Smooth muscle cell (in vitro differentiated cells): Measurements from ENCODE around the gene FANCC. TPM values are rescaled to one million over a fixed set of nuclear protein-coding genes. Genes with fewer than 3 reads are reported as not detected.

ENCODE experiments used
- DNase-seq: peaks from one replicate; lab custom pipeline; 2025; ENCODE audit not compliant: unreplicated experiment; lab: John Stamatoyannopoulos, UW
- H2AFZ ChIP-seq: fragments of 200-600 bp; sonication (generic); 2 replicates; pipeline ENCODE4 v1.6.0; 2016; ENCODE audit warnings: antibody characterized with exemption, low read depth, mild to moderate bottlenecking
- H3F3A ChIP-seq: fragments of 200-600 bp; sonication (generic); 2 replicates; pipeline ENCODE4 v1.6.0; 2017; ENCODE audit warnings: antibody characterized with exemption, low read depth
- H3K27ac ChIP-seq: fragments of 200-600 bp; sonication (generic); 2 replicates; pipeline ENCODE4 v1.5.1; 2016; ENCODE audit warnings: low read depth, mild to moderate bottlenecking
- H3K27me3 ChIP-seq: fragments of 200-600 bp; sonication (generic); 2 replicates; pipeline ENCODE4 v1.6.1; 2016; ENCODE audit warnings: low read depth, mild to moderate bottlenecking
- H3K36me3 ChIP-seq: fragments of 200-600 bp; sonication (generic); 2 replicates; pipeline ENCODE4 v1.5.1; 2016; ENCODE audit warnings: low read depth
- H3K4me1 ChIP-seq: fragments of 200-600 bp; sonication (generic); 2 replicates; pipeline ENCODE4 v1.5.1; 2016; ENCODE audit warnings: low read depth
- H3K4me2 ChIP-seq: fragments of 200-600 bp; sonication (generic); 2 replicates; pipeline ENCODE4 v1.6.0; 2016; ENCODE audit warnings: mild to moderate bottlenecking
- H3K4me3 ChIP-seq: fragments of 200-600 bp; sonication (generic); 2 replicates; pipeline ENCODE4 v1.5.1; 2016; ENCODE audit warnings: mild to moderate bottlenecking
- H3K79me2 ChIP-seq: fragments of 200-600 bp; sonication (generic); 2 replicates; pipeline ENCODE4 v1.6.0; 2016; ENCODE audit warnings: low read depth, mild to moderate bottlenecking
- H3K9ac ChIP-seq: fragments of 200-600 bp; sonication (generic); 2 replicates; pipeline ENCODE4 v1.6.0; 2016; ENCODE audit warnings: low read depth
- H3K9me3 ChIP-seq: fragments of 200-600 bp; sonication (generic); replicated peaks from 2 replicates; pipeline ENCODE4 v1.5.1; 2016; ENCODE audit warnings: low read depth
- H4K20me1 ChIP-seq: fragments of 200-600 bp; sonication (generic); 2 replicates; pipeline ENCODE4 v1.6.0; 2016; ENCODE audit warnings: low read depth
- CTCF ChIP-seq: fragments of 200-600 bp; sonication (generic); IDR thresholded peaks from 2 replicates; pipeline ENCODE4 v1.5.1; 2017; ENCODE audit warnings: borderline replicate concordance, mild to moderate bottlenecking, antibody characterized with exemption; ENCODE audit not compliant: insufficient read depth, poor library complexity, severe bottlenecking
- WGBS: methylation state at CpG from one replicate; pipeline ENCODE4 v1.1.7; 2016; ENCODE audit warnings: low lambda C conversion rate; 5-methylcytosine and 5-hydroxymethylcytosine counted together
- polyA plus RNA-seq: library from polyadenylated mRNA; unstranded; fragments of >200 nt; fragmentation: Nextera tagmentation; extraction: Ambion mirVana; gene quantifications from 2 replicates; pipeline ENCODE4 v1.2.1, GENCODE V29; 2016
- total RNA-seq: library from RNA; depleted of rRNA; stranded (reverse); fragments of >200 nt; gene quantifications from 2 replicates; pipeline ENCODE4 v1.2.3, GENCODE V29; 2014

The FANCC gene
- total and polyA plus RNA-seq, 2 experiments from 2014 or later, result 11.0 to 11.2 TPM

- peak overlapping the region; percentile 0 for H3K4me2 ChIP-seq
- no peak overlapping the region for H3K4me3 ChIP-seq
- no peaks in the 10 kb centered on the region for H3K27me3 ChIP-seq
- H3K27ac ChIP-seq, result peak overlapping the region; percentile 6
- TF ChIP-seq CTCF, result no peak
- WGBS, result 55% methylated on average over 7 of the region's 7 CpGs
- no peaks in the 10 kb centered on the region for H3K79me2 ChIP-seq
- H3F3A ChIP-seq, result peaks cover 13% of the 10 kb centered on the region
- DNase-seq, result no peak
- no peaks in the 10 kb centered on the region for H3K36me3 ChIP-seq
- H3K4me1 ChIP-seq, result no peaks in the 10 kb centered on the region
- no peak overlapping the region for H2AFZ ChIP-seq
- H3K9ac ChIP-seq, result no peak overlapping the region
- H4K20me1 ChIP-seq, result no peaks in the 10 kb centered on the region
- H3K9me3 ChIP-seq, result no peaks in the 10 kb centered on the region
Observed at GRCh38 chr9:95157481-95158151, 159.9 kb downstream of the FANCC start.

DNA sequence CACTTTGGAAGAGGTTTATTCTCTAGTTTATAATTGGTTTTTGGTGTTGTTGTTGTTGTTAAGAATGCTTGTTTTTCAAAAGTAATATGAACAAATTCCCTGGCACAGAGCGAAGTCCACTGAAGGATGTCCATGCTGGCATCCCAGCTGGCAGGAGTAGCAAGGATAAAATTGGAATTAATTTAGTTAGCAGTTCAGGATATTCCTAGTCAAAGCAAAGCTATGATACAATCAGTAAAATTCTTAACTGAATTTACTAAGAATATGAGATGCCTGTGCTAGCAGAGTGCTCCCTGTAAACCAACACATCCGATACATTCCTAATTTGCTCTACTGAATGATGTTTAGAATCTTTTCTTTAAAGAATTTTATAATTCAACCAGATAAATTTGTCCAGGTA lies 161.4 kb downstream of the FANCC start:
- TF ChIP-seq CTCF, result no peak
- Histone ChIP-seq H3K27me3 (no peaks in the 10 kb centered on the region), H2AFZ (no peak overlapping the region), H3K36me3 (no peaks in the 10 kb centered on the region), H3K9ac (no peak overlapping the region), H3K4me2 (no peak overlapping the region), H3K4me3 (no peak overlapping the region), H3K4me1 (no peaks in the 10 kb centered on the region), H4K20me1 (no peaks in the 10 kb centered on the region), H3K9me3 (no peaks in the 10 kb centered on the region), H3K27ac (no peak overlapping the region), H3F3A (peaks cover 13% of the 10 kb centered on the region), H3K79me2 (no peaks in the 10 kb centered on the region)
- no peak for DNase-seq
- 95% methylated on average over 2 of the region's 2 CpGs for WGBS

GRCh38 chr9:95155220-95155619 lies 162.3 kb downstream of the FANCC start:
- H2AFZ ChIP-seq, result no peak overlapping the region
- no peaks in the 10 kb centered on the region for H3K79me2 ChIP-seq
- peaks cover 13% of the 10 kb centered on the region for H3F3A ChIP-seq
- no peak overlapping the region for H3K9ac ChIP-seq
- no peak for TF ChIP-seq CTCF
- no peak overlapping the region for H3K27ac ChIP-seq
- no peaks in the 10 kb centered on the region for H4K20me1 ChIP-seq
- H3K27me3 ChIP-seq, result no peaks in the 10 kb centered on the region
- H3K4me1 ChIP-seq, result no peaks in the 10 kb centered on the region
- H3K9me3 ChIP-seq, result no peaks in the 10 kb centered on the region
- no peaks in the 10 kb centered on the region for H3K36me3 ChIP-seq
- H3K4me3 ChIP-seq, result no peak overlapping the region
- DNase-seq, result no peak
- H3K4me2 ChIP-seq, result no peak overlapping the region
- WGBS, result 71% methylated on average over 1 of the region's 3 CpGs

DNA sequence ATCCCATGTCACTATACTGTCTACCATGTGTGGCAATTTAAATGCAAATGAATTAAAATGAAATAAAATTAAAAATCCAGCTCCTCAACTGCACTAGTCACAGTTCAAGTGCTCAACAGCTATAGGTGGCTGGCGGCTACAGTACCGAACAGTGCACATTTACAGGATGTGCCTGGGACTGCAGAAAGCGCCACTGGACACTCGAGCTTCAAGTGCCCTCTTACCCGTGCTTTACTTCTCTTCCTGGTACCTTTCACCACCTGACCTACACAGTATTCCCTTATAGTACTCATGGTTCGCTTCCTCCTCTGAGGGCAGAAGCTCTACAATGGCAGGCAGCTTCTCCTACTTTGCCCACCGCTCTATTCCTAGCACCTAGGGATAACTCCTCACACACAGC lies 166.6 kb downstream of the FANCC start:
- Histone ChIP-seq H3K27me3 (no peaks in the 10 kb centered on the region), H3K9ac (no peak overlapping the region), H4K20me1 (no peaks in the 10 kb centered on the region), H3K9me3 (no peaks in the 10 kb centered on the region), H2AFZ (no peak overlapping the region), H3K79me2 (no peaks in the 10 kb centered on the region), H3K36me3 (no peaks in the 10 kb centered on the region), H3K4me2 (no peak overlapping the region), H3K27ac (no peak overlapping the region), H3F3A (no peaks in the 10 kb centered on the region), H3K4me1 (no peaks in the 10 kb centered on the region), H3K4me3 (no peak overlapping the region)
- no peak for DNase-seq
- 95% methylated on average over 7 of the region's 7 CpGs for WGBS
- TF ChIP-seq CTCF, result no peak
